Measurements from ENCODE around the gene BORCS8.
"Not testable (repeated sequence)": the region's sequence is repeated elsewhere in the genome, so short reads cannot be mapped to it uniquely, and the experiment has no call there.

Gene BORCS8

DNA sequence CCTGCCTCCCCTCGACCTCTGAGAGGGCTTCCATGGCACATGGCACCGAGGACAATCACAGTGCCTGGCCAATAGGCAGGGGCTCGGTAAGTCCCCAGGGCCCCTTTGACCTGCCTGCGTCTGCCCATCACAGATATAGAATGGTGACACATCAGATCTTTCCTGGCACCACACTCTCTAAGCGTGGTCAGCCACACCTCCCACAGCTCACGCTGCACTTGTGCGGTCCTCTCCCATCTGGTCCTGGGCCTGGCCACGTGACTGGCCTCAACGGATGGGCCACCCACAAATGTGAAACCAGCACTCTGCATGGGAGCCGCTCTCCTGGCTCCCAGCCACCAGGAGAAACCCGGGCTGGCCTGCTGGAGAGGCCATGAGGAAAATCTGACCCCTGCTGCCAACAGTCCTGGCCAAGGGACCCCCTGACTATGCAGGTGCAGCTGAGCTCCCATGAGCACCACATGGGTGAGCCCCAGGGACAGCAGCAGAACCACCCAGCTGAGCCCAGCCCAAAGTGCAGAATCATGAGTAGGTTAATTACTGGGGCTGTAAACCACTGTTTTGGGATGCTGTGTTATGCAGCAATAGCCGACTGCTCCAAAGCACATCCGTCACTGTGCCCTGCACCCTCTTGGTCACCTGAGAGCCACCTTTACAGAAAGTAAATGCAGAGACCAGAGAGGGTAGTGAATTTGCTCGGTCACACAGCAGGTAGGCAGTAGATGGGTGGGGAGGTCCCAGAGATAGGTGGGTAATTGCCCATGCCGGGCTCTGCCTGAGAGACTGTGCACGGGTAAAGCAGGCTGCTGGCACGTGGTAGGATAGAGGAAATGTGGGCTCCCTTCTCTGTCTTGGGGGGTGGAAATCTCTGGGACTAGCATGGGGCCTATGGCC is 12.2 kb downstream of the BORCS8 start:
- FAIRE-seq: no peak

DNA sequence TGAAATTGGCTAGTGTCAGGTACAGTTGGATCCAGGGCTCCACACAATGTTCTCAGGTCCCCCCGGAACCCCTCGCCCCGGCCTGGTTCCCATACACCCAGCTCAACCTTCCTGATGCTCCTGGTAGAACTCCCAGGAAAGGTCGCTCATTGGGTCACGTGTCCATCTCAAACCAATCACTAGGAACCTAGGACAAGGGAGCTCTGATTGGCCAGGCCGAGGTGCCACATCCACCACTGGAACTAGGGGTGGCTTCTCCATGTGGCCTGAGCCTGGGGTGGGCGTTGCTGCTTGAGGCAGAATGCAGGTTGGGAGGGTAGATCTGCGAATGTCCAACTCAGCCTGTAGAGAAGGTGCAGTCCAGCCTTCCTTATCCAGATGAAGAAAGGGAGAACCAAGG is 15.0 kb downstream of the BORCS8 start:
- FAIRE-seq: no peak

DNA sequence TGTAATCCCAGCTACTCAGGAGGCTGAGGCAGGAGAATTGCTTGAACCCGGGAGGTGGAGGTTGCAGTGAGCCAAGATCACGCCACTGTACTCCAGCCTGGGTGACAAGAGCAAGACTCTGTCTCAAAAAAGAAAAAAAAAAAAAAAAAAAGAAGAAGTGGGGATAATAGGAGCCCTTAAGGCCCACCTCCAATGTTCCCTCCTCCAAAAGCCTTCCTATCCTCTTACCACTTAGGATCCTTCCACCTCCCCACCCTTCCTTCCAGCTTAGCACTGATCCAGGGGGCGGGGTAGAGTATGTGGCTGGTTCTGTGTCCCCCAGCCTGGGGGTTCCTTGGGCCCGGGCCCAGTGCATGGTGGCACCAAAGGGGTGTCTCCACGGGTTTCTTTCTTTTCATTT is 18.7 kb downstream of the BORCS8 start:
- FAIRE-seq: not testable (repeated sequence)

DNA sequence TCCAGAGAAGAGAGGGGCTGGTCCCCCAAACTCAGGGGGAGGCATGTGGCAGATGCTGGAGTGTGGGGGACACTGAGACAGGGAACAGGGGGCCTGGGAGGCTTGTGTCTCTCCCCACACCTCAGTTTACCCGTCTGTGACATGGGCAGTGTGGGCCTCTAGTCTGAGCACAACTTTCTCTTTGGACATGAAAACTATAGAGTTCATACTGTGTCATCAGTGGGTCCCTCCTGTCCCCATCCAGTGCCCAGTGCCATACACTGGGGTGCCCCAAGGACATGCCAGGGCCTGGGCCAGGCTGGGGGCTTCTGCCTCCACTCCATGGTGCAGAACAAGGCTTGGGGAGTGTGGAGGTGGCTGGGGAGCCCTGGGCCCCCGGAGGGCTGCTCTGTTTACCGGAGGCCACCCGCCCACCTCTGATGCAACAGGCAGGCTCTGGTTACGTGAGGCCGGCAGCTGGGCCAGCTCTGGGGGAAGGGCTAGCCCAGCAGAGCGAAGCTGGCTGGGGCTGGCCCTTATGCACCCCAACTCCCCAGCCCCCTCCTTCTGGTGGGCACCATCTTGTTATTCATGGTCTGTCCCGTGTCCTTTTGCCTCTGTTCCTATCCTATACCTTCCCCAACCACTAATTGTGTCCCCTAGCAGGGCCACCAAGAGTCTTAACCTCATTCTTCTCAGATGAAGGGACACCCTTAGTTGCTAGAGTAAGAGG is 20.0 kb downstream of the BORCS8 start:
- FAIRE-seq: no peak

DNA sequence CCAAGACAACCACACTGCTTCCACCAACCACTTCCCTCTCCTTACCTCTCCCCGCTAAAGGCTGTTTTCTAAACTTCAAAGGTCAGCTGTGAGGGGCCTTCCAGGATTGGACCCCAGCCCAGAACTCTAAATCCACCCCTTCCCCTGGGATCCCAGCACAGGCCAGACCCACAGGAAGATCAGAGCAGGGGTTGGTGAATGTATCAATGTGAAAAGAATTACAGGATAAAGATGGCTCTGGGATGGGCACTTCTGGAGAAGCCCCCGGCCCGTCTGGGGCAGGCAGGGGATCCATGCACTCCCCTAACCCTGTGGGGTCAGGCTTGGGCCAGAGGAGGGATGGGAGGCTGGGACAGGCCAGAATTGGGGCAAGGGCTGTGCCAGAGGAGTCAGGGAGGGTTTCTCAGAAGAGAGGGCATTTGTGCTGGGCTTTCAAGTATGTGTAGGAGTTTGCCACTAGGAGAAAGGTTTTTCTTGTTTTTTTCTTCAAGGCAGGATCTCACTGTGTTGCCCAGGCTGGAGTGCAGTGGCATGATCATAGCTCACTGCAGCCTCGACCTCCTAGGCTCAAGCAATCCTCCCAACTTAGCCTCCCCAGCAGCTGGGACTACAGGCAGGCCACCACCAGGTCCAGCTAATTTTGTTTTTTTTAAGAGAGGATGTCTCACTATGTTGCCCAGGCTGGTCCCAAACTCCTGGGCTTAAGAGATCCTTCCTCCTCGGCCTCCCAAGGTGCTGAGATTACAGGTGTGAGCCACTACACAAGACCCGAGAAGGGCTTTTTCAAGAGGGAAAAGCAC is 20.9 kb downstream of the BORCS8 start:
- no peak for FAIRE-seq

DNA sequence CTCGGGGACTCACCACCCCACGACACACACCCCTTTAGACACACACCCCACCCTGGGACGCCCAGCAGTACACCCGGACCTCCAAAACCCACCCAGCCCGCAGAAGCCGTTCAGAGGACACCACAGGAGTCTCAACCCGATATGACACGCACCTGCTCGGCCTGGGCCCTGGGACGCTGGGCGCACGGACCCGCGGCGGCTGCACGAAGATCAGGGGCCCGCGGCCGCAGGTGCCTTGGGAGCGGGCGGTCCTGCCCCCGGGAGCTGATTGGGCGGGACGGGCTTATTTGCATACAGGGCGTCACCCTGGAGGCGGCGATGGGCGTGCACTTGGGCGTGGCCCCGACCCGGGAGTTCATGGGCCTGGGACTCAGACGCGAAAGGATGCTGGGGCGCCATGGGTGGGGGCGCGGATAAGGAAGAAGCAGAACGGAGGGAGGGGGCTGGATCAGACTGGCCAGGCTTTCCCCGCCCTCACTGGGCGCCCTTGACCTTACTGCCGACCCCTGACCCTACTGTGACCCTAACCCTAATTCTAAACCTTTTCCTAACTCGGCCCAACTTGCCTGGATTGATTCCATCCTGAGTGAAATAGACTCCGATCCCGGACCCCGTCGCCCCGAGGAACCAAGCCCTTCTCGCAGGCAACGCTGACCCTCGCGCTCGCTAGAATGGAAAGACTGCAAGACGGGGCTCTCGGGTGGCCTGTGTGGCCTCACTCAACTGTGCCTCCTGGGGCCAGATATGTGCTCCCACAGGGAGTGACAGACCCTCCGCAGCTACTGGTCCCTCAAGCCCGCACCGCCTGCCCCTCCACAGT is 21.7 kb downstream of the BORCS8 start, which contains the start of gene MEF2B:
Gene MEF2B (minus strand): TSS at position 211 of the 820 bp plus-strand sequence. CDS start 19,528 bp downstream, outside the sequence.
- FAIRE-seq: no peak

DNA sequence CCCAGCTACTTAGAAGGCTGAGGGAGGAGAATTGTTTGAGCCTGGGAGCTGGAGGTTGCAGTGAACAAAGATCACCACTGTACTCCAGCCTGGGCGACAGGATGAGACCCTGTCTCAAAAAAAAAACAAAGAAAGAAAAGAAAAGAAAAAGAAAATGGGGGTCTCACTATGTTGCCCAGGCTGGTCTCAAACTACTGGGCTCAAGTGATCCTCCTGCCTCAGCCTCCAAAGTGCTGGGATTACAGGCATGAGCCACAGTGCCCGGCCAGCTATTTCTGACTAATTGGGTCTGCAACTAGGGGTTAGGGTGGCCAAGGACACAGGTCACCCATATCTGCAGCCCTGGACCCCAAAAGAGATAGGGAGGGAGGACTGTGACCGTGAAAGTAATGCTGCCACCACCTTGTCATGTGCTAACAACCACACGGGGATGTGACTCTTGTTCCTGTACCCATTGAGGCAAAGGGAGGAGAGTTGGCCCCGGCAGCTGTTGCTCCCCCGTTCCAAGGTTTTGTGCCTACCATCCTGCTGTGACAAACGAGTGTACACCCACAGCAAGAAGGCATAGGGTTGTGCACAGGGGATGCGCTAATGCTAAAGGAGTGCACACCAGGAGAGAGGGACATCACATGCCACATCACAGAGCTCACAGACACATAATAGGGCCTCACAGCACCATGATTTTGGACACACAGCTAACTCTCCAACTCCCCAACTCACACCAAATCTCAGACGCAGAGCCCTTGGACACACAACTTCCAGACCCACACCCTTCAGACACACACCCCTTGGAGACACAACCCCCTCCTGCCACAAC is 22.5 kb downstream of the BORCS8 start:
- FAIRE-seq: no peak

DNA sequence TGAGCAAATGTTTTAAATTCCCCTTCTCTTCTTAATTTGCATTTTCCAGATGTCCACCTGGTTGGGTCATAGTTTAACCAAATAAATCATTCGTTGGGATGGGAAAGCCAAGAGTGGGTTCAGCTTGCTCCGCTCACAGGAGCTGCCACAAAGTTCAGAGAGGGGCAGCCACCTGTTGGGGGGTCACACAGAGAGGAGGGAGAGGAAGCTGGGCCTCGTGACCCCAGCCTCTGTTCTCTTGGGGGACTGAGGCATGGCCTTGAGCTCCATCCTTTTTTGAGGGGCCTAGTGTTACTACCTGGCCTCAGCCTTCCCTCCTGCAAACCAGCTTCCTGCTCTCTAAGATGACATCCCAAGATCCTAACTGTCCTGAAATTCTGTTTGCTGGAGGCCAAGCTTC is 24.3 kb downstream of the BORCS8 start:
- no peak for FAIRE-seq

DNA sequence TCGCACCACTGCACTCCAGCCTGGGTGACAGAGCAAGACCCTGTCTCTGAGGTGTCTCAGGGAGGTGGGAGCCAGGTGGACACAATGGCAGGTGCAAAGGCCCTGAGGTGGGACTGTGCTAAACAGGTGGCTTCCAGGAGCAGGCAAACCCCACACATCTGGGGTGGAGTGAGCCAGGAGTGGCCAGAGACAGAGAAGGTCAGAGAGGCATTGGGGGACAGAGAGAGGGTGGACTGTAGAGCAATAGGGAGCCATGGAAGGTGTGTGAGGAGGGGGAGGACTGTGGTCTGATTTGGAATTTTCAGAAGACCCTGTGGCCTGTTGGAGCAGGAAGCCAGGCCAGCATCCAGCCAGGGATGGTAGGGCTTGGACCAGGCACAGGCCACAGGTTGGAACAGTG is 26.6 kb downstream of the BORCS8 start:
- FAIRE-seq: no peak

DNA sequence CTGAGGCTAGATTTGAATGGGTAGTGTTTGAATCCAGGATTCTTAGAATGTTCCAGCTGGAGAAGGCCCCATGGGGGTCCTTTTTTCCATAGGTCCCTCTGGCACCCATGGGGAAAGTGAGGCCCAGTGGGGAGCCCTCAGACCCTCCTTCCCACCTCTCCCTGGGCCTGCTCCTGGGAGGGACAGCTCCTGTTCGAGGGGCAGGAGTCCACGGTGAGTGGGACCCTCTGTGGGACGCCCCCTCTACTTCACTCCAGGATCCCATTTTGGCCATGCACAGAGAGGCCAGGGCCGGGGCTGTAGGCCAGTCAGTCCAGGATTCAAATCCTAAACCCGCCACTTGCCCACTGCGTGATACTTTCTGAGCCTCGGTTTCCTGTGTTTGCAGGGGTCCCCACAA is 29.5 kb downstream of the BORCS8 start:
- FAIRE-seq: no peak

DNA sequence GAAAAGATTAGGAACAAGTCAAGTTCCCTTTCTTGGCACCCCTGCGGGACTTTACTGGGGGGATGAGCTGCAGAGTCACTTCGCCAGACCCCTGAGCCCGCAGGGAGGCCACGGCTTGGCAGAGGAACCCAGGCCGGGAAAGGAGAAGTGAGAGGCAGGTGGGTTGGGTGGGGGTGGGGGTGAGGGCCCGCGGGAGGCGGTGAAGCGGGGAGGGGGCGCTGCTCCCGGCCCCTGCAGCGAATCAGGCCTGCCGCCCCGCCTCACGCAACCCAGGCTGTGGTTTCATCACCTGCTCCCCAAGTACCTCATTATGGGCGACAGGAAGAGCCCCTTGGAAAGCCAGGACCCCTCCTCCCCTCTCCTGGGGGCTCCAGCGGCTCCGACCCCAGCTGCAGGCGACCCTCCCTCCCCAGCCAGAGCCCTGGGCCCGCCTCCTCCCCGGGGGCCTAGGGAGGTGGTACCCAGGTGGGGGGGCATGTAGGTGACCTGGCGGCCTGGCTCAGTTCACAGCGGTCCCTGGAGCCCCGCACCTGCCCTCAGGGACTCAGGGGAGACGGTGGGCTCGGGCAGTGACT is 31.4 kb downstream of the BORCS8 start:
- no peak for FAIRE-seq

DNA sequence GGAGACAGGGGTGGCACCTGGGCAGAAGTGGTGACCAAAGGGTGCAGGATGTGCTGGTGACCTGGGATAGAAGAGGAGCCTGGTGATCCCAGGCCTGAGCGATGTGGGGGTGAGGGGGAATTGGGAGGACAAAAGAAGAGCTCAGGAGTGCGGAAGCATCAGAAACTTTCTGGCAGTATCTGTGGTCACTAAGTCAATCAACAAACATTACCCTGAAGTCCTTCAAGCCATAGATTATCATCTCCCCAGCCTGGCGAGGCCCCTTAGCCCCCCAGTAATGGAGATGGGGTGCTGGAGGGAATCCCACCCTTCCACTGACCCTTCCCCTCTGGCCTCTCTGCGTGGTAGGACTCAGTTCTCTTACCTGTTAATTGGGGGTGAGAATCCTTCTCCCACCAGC is 32.4 kb downstream of the BORCS8 start:
- no peak for FAIRE-seq

DNA sequence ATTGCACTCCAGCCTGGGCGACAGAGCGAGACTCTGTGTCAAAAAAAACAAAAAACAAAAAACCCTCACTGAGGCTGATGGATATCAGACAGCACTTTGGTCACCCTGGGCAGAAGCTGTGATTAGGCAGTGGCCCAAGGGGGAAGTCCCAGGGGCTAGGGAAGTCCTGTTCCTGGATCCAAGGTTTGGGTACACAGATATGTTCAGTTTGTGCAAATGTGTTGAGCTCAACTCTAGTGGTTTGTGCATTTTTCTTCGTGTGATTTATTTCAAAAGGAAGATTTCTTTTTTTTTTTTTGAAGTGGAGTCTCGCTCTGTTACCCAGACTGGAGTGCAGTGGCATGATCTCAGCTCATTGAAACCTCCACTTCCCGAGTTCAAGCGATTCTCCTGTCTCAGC is 34.1 kb downstream of the BORCS8 start:
- FAIRE-seq: no peak

DNA sequence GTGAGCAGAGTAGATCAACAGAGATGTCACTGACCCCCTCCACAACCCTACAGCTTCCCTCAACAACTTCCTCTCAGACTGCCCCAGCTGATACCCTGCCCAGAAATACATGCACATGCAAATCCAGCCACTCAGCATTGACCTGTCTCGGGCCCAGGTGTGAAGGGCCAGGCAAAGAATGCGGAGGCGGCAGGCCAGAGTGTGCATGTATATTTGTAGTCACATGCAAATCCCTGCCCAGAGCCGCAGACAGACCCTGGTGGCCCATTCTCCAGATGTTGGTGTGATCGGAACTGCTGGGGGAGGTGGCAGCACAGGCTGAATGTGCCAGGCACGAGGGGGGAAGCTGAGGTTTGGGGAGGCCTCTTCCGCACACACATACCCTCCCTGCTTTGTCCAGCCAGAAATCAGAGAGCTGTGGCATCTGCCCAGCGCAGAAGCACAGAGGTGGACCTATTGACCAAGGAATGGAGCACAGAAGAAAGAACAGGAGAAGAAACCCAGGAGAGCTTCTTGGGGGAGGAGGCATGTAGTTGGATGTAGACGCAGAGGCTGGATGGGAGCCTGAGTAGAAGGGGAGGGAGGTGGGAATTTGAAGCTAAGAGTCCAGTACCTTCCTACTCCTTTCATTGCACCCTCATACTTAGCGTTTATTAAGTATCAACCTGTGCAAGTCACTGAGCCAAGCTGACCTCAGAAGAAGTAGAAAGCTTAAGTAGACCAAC is 36.3 kb downstream of the BORCS8 start:
- no peak for FAIRE-seq

DNA sequence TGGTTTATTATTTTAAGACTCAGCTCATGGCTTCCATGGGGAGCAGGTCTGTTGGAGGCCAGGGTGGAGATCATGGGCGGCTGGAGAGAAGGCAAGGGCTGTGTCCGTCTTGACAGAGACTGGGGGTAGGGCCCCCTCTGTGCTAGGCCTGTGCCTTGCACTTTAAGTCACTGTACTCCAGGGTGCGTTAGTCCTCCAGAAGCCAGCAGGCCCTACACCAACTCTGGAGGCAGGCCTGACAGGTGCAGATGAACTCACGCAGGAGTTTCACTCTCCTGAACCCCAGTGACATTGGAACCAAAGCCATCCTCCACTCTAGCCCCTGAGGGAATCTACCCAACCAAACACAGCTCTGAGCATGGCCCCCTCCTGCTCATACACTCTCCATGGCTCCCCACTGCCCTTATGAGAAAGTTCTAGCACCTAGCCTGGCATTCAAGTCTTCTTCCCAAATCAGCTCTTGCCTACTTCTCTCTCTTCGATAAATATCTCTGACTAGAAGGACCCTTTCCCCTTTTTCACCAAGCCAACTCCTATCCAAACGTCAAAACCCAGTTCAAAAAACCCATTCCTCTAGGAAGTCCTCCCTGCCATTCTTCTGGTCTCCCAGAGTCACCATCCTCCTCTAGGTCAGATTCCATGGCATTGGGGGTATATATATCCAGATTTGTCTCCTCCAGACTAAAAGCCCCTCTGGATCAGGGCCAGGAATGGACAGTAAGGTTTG is 37.0 kb downstream of the BORCS8 start:
- FAIRE-seq: no peak

DNA sequence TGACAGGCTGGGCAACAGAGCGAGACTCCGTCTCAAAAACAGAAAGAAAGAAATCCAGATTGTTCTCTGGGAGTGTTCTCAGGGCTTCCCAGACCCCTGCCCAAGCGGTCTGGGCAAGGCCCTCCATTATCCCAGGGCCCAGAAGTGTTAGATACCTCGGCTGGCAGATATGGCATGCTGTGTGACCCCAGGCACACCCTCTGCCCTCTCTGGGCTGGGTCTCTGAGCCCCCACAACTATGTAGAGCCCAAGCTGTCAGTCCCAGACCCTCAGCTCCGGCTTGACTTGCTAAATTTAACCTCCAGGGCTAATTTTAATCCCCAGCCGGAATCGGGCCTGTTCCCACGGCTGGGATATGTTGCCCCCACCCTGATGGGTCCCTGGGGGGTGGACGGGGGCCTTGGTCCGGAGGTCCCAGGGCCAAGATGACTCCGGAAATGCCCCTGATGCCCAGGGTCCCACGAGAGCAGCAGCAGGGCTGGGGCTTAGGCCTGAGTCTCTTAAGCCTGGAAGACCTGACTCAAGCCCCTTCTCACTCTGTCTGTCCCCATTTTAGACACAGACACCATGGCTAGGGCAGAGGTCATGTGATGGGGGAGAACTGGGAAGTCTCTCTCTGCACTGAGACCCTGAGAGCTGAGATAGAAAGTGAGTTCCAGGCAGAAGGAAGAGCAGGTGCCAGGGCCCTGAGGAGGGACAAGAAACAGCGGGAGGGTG is 39.1 kb downstream of the BORCS8 start:
- no peak for FAIRE-seq

DNA sequence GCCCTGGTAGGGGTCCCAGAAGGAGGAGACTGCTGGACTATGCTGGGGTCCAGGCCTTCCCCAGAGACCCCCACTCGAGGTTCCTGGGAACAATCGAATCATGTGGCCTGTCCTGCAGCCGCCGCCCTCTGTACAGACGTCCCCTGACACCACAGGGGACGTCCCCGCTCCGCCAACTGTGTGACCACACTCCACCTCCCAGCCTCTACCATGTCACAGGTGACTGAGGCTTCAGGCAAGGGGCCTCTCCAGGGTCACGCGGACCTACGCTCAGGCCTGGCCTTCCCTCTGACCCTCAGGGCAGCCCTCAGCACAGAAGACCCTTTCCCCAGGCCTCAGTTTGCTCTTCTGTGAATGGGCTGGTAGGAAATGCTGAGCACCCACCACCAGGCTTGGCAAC is 40.5 kb downstream of the BORCS8 start:
- no peak for FAIRE-seq

DNA sequence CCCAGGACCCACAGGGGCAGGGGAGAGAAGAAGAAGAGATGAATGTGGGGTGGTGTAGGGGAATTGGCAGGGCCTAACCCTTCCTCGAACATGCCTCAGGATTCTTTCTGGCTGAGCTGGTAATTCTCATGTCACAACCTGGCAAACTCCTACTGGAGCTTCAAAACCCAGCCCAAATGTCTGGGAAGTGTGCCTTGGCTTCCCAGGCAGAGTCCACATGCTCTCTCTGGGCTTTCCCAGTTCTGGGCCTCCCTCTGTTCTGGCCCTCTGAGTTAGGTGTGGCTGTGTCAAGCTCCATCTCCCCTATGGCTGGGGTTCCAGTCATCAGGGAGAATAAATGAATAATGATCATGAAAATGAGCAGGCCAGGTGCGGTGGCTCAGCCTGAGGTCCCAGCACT is 42.5 kb downstream of the BORCS8 start:
- FAIRE-seq: no peak

DNA sequence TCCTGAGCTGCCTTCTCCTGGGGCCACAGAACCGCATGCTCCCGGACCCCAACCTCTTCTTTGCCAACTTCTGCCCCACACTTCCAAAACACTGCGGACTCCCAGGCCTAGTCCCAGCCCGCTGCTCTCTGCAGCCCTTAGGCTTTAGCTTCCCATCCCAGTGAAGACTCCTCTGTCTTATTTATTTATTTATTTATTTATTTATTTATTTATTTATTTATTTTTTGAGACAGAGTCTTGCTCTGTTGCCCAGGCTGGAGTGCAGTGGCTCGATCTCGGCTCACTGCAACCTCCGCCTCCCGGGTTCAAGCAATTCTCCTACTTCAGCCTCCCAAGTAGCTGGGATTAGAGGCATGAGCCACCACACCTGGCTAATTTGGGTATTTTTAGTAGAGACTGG is 43.4 kb downstream of the BORCS8 start:
- FAIRE-seq: not testable (repeated sequence)
